H1 (cell line): ENCODE results near the gene LRRFIP1. TPM values are rescaled to one million over a fixed set of nuclear protein-coding genes. Genes with fewer than 3 reads are reported as not detected.

Experiments
- BRCA1 ChIP-seq: IDR thresholded peaks from 2 replicates; pipeline ENCODE4 v1.6.1; 2012; ENCODE audit warnings: low read depth, low read length, improper control_type of control experiment
- CEBPB ChIP-seq: IDR thresholded peaks from 2 replicates; pipeline ENCODE4 v1.6.1; 2012; ENCODE audit warnings: low read depth, low read length
- CTCF ChIP-seq, 3 experiments: IDR thresholded peaks; 1 replicate in 2 of 3; 2 replicates in 1 of 3; pipeline versions ENCODE4 v1.5.1 to v1.6.1; 2011; ENCODE audit warnings: low read length in 3 of 3, mild to moderate bottlenecking in 3 of 3, inconsistent platforms in 2 of 3, low read depth in 1 of 3, moderate library complexity in 1 of 3; ENCODE audit not compliant: insufficient read depth in 1 of 3; ENCODE audit errors: control extremely low read depth in 1 of 3
- EZH2 ChIP-seq: fragments of 200-600 bp; sonication (generic); IDR thresholded peaks from 2 replicates; pipeline ENCODE4 v1.7.1; 2012; ENCODE audit warnings: low read depth, mild to moderate bottlenecking, moderate library complexity, low read length, inconsistent platforms; ENCODE audit not compliant: severe bottlenecking
- KDM1A ChIP-seq: fragments of 200-600, 300-600 bp; sonication (generic); IDR thresholded peaks from 2 replicates; pipeline ENCODE4 v1.7.1; 2016; ENCODE audit warnings: mild to moderate bottlenecking, low read length, borderline replicate concordance
- MAFK ChIP-seq: IDR thresholded peaks from 2 replicates; pipeline ENCODE4 v1.6.1; 2012; ENCODE audit warnings: low read depth, mild to moderate bottlenecking, improper control_type of control experiment, low read length
- NRF1 ChIP-seq: IDR thresholded peaks from 2 replicates; pipeline ENCODE4 v1.6.1; 2011; ENCODE audit warnings: mild to moderate bottlenecking, low read depth, low read length, improper control_type of control experiment
- polyA plus RNA-seq, 7 experiments: library from polyadenylated mRNA; depleted of rRNA in 3 of 7; stranded (reverse) in 5 of 7; unstranded in 2 of 7; fragments of >200 nt in 5 of 7; fragments of 200-250 nt in 2 of 7; gene quantifications; 1 replicate in 5 of 7; 2 replicates in 1 of 7; 4 replicates in 1 of 7; pipeline versions ENCODE4 v1.2.1 to v1.2.3, GENCODE V29; 2011 to 2013; ENCODE audit warnings: missing spikeins in 2 of 7, mixed read lengths in 2 of 7
- total RNA-seq: library from RNA; stranded (reverse); fragmentation: NEBNext Ultra II Directional; extraction: Animal tissue kit (Norgen Biotek cat#: 25700); gene quantifications from 2 replicates; pipeline ENCODE4 v1.2.1, GENCODE V29; 2021
- TF ChIP-seq, protein P1 (sequence below): fragments of 300-600 bp; sonication (generic); IDR thresholded peaks from 2 replicates; pipeline ENCODE4 v1.7.1; 2012; ENCODE audit warnings: low read length, moderate library complexity, mild to moderate bottlenecking, inconsistent platforms; ENCODE audit not compliant: insufficient replicate concordance

The LRRFIP1 gene
- total and polyA plus RNA-seq, 2 of the 8 experiments (the other 6 are each of a cell fraction or from before 2014, with no cell fraction given) = 12.1 to 75.8 TPM

DNA sequence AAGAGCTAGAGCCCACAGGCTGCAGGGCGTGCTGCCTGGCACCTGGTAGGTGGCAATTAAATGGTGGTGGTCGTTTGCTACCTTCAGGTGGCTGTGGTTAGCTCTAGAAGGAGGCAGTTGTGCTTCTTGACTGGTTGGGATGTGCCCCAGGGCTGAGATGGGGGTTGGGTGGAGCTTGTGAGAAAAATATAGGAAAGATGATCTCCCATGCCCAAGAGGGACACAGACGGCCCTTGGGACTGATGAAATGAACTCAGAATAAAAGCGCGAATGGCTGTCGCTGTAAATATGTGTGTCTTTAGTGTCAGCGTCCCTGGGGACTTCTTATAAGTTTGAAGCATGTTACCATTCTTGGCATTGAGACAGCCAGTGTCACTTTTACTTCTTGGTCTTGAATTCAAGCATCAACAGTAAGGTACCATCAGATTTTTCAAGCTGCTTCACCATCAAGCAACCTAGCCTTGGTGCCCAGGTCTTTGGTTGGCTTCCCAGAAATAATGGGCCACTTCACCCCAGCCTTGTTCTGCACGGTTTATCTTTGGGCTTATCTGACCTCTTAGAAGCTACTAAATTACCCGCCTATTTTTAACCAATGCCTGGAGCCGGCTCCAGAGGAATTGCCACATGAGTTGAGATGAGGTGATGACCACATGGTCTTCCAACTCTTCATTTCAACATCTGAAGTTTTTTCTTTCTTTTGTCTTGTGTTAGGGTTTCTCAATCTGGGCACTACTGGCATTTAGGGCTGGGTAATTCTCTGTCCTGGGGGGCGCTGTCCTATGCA, 11.9 kb downstream of the LRRFIP1 start (continued):
- TF ChIP-seq, protein P1, sequence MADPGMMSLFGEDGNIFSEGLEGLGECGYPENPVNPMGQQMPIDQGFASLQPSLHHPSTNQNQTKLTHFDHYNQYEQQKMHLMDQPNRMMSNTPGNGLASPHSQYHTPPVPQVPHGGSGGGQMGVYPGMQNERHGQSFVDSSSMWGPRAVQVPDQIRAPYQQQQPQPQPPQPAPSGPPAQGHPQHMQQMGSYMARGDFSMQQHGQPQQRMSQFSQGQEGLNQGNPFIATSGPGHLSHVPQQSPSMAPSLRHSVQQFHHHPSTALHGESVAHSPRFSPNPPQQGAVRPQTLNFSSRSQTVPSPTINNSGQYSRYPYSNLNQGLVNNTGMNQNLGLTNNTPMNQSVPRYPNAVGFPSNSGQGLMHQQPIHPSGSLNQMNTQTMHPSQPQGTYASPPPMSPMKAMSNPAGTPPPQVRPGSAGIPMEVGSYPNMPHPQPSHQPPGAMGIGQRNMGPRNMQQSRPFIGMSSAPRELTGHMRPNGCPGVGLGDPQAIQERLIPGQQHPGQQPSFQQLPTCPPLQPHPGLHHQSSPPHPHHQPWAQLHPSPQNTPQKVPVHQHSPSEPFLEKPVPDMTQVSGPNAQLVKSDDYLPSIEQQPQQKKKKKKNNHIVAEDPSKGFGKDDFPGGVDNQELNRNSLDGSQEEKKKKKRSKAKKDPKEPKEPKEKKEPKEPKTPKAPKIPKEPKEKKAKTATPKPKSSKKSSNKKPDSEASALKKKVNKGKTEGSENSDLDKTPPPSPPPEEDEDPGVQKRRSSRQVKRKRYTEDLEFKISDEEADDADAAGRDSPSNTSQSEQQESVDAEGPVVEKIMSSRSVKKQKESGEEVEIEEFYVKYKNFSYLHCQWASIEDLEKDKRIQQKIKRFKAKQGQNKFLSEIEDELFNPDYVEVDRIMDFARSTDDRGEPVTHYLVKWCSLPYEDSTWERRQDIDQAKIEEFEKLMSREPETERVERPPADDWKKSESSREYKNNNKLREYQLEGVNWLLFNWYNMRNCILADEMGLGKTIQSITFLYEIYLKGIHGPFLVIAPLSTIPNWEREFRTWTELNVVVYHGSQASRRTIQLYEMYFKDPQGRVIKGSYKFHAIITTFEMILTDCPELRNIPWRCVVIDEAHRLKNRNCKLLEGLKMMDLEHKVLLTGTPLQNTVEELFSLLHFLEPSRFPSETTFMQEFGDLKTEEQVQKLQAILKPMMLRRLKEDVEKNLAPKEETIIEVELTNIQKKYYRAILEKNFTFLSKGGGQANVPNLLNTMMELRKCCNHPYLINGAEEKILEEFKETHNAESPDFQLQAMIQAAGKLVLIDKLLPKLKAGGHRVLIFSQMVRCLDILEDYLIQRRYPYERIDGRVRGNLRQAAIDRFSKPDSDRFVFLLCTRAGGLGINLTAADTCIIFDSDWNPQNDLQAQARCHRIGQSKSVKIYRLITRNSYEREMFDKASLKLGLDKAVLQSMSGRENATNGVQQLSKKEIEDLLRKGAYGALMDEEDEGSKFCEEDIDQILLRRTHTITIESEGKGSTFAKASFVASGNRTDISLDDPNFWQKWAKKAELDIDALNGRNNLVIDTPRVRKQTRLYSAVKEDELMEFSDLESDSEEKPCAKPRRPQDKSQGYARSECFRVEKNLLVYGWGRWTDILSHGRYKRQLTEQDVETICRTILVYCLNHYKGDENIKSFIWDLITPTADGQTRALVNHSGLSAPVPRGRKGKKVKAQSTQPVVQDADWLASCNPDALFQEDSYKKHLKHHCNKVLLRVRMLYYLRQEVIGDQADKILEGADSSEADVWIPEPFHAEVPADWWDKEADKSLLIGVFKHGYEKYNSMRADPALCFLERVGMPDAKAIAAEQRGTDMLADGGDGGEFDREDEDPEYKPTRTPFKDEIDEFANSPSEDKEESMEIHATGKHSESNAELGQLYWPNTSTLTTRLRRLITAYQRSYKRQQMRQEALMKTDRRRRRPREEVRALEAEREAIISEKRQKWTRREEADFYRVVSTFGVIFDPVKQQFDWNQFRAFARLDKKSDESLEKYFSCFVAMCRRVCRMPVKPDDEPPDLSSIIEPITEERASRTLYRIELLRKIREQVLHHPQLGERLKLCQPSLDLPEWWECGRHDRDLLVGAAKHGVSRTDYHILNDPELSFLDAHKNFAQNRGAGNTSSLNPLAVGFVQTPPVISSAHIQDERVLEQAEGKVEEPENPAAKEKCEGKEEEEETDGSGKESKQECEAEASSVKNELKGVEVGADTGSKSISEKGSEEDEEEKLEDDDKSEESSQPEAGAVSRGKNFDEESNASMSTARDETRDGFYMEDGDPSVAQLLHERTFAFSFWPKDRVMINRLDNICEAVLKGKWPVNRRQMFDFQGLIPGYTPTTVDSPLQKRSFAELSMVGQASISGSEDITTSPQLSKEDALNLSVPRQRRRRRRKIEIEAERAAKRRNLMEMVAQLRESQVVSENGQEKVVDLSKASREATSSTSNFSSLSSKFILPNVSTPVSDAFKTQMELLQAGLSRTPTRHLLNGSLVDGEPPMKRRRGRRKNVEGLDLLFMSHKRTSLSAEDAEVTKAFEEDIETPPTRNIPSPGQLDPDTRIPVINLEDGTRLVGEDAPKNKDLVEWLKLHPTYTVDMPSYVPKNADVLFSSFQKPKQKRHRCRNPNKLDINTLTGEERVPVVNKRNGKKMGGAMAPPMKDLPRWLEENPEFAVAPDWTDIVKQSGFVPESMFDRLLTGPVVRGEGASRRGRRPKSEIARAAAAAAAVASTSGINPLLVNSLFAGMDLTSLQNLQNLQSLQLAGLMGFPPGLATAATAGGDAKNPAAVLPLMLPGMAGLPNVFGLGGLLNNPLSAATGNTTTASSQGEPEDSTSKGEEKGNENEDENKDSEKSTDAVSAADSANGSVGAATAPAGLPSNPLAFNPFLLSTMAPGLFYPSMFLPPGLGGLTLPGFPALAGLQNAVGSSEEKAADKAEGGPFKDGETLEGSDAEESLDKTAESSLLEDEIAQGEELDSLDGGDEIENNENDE = no peak
- no peak for TF ChIP-seq CEBPB
- TF ChIP-seq CTCF (IDR thresholded peaks at IDR 0.05; ENCODE audit: control extremely low read depth in 1 of 3, insufficient read depth in 1 of 3, low read depth in 1 of 3, low read length in 3 of 3) = no peak
- no peak for TF ChIP-seq BRCA1
- no peak for TF ChIP-seq NRF1
- TF ChIP-seq MAFK = no peak
- no peak for TF ChIP-seq EZH2
- TF ChIP-seq KDM1A = no peak
